NCI-H2227 (cell line): Measurements from ENCODE around the gene STX7.

ENCODE experiments used
- DNase-seq: peaks from one replicate; lab custom pipeline; 2025; ENCODE audit not compliant: unreplicated experiment; lab: John Stamatoyannopoulos, UW

STX7 gene

GRCh38 chr6:132478266-132478665, 34.6 kb downstream of the STX7 start:
- no peak for DNase-seq

GRCh38 chr6:132476688-132477087, 36.2 kb downstream of the STX7 start:
- DNase-seq = no peak

- DNase-seq = no peak
Observed at GRCh38 chr6:132475925-132476324, 37.0 kb downstream of the STX7 start.

GRCh38 chr6:132471787-132472186, 41.1 kb downstream of the STX7 start:
- DNase-seq = no peak

- no peak for DNase-seq
Observed at GRCh38 chr6:132466952-132467351, 46.0 kb downstream of the STX7 start.

GRCh38 chr6:132465530-132466485, 47.1 kb downstream of the STX7 start:
- no peak for DNase-seq

GRCh38 chr6:132464538-132465256, 48.2 kb downstream of the STX7 start:
- DNase-seq = no peak

- no peak for DNase-seq
Observed at GRCh38 chr6:132461958-132462357, 51.0 kb downstream of the STX7 start.

- no peak for DNase-seq
Observed at GRCh38 chr6:132459605-132459952, 53.3 kb downstream of the STX7 start.

GRCh38 chr6:132458887-132459604, 53.9 kb downstream of the STX7 start:
- DNase-seq = no peak

- no peak for DNase-seq
Observed at GRCh38 chr6:132456700-132457143, 56.2 kb downstream of the STX7 start.

GRCh38 chr6:132446855-132447241, 66.1 kb downstream of the STX7 start:
- no peak for DNase-seq

GRCh38 chr6:132446141-132446854, 66.6 kb downstream of the STX7 start:
- DNase-seq = no peak

- no peak for DNase-seq
Observed at GRCh38 chr6:132445201-132445951, 67.5 kb downstream of the STX7 start.

GRCh38 chr6:132443206-132443605, 69.7 kb downstream of the STX7 start:
- DNase-seq = no peak

GRCh38 chr6:132430110-132430509, 82.8 kb downstream of the STX7 start:
- no peak for DNase-seq

GRCh38 chr6:132425176-132425575, 87.7 kb downstream of the STX7 start:
- no peak for DNase-seq

- no peak for DNase-seq
Observed at GRCh38 chr6:132423839-132424238, 89.1 kb downstream of the STX7 start.

GRCh38 chr6:132418235-132418965, 94.5 kb downstream of the STX7 start:
- DNase-seq = no peak

GRCh38 chr6:132414761-132415160, 98.2 kb downstream of the STX7 start:
- no peak for DNase-seq
